RWPE1 (cell line): Measurements from ENCODE around the gene RELB.

Experiments
- CTCF ChIA-PET: fragments of 350-600 bp; sonication (Branson Sonifier 250); formaldehyde crosslinking; extraction: SDS; loops from one replicate; lab custom pipeline; 2021; lab: Yijun Ruan, JAX
- POLR2A ChIA-PET: fragments of 400-600 bp; formaldehyde crosslinking; extraction: SDS; loops from one replicate; lab custom pipeline; 2020; ENCODE audit warnings: antibody characterized with exemption; ENCODE audit not compliant: low non-redundant PET; lab: Yijun Ruan, JAX
- DNase-seq: peaks from one replicate; pipeline ENCODE4 v3.0.0; 2012; ENCODE audit warnings: low spot score
- H3K27ac ChIP-seq: fragments of 450-650 bp; 2 replicates; pipeline ENCODE4 v1.5.1; 2017
- TF ChIP-seq, protein P1 (sequence below): fragments of 450-650 bp; conservative IDR thresholded peaks from 2 replicates; pipeline ENCODE4 v1.5.1; 2017; ENCODE audit warnings: low read depth, mild to moderate bottlenecking

The RELB gene

DNA sequence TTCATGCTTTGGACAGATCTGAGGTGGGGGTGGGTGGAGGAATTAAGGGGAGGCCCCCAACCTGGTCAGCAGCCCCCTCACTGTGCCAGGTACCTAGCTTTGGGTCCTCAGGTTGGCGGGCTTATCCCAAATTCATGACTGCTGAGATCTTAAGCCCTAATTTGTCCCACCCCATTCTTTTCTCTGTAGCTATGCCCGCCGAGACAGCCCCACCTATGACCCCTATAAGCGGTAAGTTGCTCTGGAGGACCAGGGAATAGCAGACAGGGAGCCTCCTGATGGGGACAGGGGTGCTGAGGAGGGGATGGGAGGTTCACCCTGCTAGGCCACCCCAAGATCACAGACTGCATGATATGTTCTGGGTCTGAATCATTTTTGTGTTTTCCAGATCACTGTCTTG is 60.7 kb downstream of the RELB start:
- TF ChIP-seq, protein P1, sequence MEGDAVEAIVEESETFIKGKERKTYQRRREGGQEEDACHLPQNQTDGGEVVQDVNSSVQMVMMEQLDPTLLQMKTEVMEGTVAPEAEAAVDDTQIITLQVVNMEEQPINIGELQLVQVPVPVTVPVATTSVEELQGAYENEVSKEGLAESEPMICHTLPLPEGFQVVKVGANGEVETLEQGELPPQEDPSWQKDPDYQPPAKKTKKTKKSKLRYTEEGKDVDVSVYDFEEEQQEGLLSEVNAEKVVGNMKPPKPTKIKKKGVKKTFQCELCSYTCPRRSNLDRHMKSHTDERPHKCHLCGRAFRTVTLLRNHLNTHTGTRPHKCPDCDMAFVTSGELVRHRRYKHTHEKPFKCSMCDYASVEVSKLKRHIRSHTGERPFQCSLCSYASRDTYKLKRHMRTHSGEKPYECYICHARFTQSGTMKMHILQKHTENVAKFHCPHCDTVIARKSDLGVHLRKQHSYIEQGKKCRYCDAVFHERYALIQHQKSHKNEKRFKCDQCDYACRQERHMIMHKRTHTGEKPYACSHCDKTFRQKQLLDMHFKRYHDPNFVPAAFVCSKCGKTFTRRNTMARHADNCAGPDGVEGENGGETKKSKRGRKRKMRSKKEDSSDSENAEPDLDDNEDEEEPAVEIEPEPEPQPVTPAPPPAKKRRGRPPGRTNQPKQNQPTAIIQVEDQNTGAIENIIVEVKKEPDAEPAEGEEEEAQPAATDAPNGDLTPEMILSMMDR: no peak
- CTCF ChIA-PET: interaction anchor here (0.5 to 0.7 kb wide), 3 partner anchors 75 to 1462 kb away, joined by 3 to 4 read pairs (median 3); no protein-coding TSS in a partner anchor

DNA sequence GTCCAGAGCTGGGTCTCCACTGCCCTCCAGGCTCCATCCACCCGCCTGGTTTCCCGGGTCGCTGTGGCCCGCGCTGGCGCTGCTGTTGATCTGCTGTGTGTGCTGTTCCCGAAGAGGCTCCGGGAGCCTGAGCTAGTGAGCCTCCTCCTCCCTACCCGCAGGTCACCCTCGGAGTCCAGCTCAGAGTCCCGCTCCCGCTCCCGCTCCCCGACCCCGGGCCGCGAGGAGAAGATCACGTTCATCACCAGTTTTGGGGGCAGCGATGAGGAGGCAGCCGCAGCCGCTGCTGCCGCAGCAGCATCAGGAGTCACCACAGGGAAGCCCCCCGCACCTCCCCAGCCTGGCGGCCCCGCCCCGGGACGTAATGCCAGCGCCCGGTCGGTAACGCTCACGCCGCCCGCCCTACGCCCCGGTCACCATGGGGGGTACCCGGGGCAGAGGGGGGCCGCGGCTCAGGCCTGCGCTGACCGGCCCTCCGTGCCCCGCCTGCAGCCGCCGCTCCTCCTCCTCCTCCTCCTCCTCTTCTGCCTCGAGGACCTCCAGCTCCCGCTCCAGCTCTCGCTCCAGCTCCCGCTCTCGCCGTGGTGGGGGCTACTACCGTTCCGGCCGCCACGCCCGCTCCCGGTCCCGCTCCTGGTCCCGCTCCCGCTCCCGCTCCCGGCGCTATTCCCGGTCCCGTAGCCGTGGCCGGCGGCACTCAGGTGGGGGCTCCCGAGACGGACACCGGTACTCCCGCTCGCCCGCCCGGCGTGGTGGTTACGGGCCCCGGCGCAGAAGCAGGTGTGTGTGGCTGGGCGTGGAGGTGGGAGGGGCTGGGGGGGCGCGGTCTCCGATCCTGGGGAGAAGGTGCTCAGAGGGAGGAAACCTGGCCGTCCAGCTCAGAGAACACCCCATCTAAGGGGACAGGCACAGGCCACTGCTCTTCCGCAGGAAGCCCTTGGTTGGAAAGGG is 62.9 kb downstream of the RELB start:
- POLR2A ChIA-PET: no interaction called here
- TF ChIP-seq, protein P1: no peak
- H3K27ac ChIP-seq: no peak overlapping the region
- DNase-seq: no peak
- CTCF ChIA-PET: interaction anchor here (0.6 to 0.8 kb wide), 2 partner anchors 25 to 160 kb away, joined by 3 to 6 read pairs; partner anchors contain the start of gene CLASRP

More for the DNA sequence above, 60.7 kb downstream of the RELB start:
- POLR2A ChIA-PET: no interaction called here
- DNase-seq: no peak
- peak overlapping the region; percentile 8; the same call in 1 of the 2 replicates for H3K27ac ChIP-seq

DNA sequence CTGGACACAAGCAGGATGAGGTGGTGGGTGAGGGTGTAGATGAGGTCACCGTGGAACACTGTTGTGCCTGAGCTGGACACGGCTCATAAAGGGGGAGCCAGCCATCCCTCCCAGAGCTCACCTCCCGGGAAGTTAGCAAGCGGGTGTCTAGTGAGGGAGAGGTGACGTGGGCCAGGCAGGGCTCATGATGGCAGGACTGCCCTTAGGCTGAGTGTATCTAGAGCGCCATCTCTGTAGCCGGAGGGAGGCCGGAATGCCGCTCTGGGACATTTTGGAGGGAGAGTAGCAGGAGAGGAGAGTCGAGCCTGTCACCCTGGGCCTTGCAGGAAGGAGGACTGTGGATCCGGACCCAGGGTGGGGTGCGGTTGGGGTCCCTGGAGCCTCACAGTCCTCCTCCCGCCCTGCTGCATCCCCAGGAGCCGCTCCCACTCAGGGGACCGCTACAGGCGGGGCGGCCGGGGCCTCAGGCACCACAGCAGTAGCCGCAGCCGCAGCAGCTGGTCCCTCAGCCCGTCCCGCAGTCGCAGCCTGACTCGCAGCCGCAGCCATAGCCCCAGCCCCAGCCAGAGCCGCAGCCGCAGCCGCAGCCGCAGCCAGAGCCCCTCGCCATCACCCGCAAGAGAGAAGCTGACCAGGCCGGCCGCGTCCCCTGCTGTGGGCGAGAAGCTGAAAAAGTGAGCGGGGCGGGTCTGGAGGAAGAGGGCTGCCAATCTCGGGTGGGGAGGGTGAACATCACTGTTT is 65.8 kb downstream of the RELB start:
- TF ChIP-seq, protein P1: no peak
- ChIA-PET POLR2A (no interaction called here), CTCF (no interaction called here)
- DNase-seq: no peak
- H3K27ac ChIP-seq: peak overlapping the region; percentile 90

DNA sequence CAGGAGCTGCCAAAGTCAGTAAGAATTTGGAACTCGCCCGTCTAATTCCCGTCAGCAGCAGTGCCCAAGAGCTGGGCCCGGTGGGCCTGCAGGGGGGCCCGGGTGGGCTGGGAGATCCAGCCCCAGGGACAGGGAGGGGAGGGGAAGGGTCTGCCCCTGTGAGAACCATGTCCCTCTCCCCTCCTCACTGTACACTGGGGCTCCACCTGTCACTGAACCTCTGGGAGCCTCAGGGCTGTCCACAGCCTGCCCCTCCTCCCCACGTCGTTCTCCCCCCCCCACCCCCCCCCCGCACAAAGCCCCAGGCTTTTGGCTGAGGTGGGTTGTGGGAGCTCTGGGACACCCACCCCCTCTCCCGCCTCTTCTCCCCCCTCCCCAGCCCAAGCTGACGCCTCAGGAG is 66.8 kb downstream of the RELB start:
- CTCF ChIA-PET: interaction anchor here (1.8 kb wide), 1 partner anchor 9 kb away, joined by 9 read pairs; no protein-coding TSS in a partner anchor
- POLR2A ChIA-PET: interaction anchor here (0.6 kb wide), 1 partner anchor 27 kb away, joined by 3 read pairs; no protein-coding TSS in a partner anchor
- TF ChIP-seq, protein P1: no peak
- DNase-seq: no peak
- H3K27ac ChIP-seq: peak overlapping the region; percentile 90

DNA sequence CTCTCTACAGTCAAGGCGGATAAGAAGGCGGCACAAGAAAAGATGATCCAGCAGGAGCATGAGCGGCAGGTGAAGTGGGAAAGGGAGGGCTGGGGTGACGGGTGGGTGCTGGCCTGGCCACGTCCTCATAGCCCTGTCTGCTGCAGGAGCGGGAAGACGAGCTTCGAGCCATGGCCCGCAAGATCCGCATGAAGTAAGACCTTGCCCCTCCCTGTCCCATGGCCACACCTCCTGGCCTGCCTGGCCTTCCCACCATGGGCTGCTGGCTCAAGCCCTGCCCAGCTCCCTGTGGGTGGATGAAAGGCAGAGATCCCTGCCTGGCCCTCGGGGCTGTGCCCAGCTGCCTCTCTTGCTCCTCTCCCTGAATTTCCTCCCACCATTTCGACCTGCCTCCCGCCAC is 67.8 kb downstream of the RELB start:
- TF ChIP-seq, protein P1: no peak
- peak; percentile 73 for DNase-seq
- POLR2A ChIA-PET: interaction anchor here (0.6 kb wide), 1 partner anchor 14 kb away, joined by 10 read pairs; no protein-coding TSS in a partner anchor
- CTCF ChIA-PET: interaction anchor here (1.8 kb wide), 1 partner anchor 10 kb away, joined by 9 read pairs; no protein-coding TSS in a partner anchor
- peak overlapping the region; percentile 90 for H3K27ac ChIP-seq

DNA sequence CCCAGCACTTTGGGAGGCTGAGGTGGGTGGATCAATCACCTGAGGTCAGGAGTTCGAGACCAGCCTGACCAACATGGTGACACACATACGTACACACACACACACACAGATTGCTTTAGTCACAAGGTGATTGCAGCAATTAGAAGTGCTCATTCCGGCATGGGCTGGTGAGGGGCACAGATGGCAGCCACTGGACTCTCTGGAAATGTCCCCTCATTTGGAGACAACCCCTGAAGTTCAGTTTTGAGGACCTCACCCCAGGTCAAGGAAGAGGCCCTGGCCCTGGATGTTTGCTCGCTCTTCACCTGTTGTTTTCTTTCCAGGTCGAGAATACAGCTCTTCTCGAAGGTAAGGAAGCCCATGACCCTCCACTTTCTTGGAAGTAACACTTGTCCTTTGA is 69.0 kb downstream of the RELB start:
- TF ChIP-seq, protein P1: no peak
- DNase-seq: no peak
- ChIA-PET CTCF (interaction anchor here (0.7 to 1.3 kb wide), 2 partner anchors 11 to 12 kb away, joined by 3 to 4 read pairs; no protein-coding TSS in a partner anchor), POLR2A (no interaction called here)
- peak overlapping the region; percentile 90 for H3K27ac ChIP-seq
